GM19397 (cell line): ENCODE results near the gene HOMER3.

Experiments
- ATAC-seq: cut with Tn5 transposase; IDR thresholded peaks from one replicate; pipeline ENCODE4 v1.9.1; 2021; ENCODE audit warnings: mild to moderate bottlenecking, moderate library complexity; ENCODE audit not compliant: unreplicated experiment

The HOMER3 gene

DNA sequence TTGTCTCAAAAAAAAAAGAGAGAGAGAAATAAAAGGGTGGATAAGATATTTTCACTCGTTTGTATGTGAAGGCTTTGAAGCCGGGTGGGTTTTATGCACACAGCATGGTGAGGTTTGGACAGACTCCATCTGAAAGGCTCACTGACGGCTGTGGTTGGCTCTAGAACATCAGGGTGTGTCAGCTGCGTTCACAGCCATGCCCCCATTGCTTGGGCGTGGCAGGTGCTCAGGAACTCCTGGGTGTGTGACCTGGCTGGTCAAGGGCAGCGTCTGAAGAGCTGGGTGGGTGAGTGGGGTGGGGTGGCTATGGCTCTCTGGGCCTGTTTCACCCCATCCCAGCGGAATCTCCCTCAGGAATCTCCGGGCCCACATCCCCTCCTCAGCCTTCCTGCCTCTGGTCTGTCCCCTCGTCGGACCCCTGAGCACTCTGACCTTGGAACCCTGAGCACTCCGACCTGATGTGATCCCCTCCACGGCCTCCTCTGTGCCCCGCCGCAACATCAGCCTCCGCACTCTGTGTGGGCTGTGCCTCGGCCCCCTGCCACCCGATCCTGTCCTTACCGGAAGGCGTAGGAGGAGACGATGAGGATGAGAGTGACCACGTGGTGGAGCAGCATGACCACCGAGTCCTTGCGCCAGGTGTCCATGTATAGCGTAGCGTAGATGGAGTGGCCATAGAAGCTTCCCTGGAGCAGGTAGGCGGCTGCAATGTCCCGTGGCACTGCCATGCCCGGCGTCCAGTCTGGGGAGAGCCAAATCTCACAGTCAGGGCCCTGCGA lies 57.3 kb downstream of the HOMER3 start:
- no peak for ATAC-seq

DNA sequence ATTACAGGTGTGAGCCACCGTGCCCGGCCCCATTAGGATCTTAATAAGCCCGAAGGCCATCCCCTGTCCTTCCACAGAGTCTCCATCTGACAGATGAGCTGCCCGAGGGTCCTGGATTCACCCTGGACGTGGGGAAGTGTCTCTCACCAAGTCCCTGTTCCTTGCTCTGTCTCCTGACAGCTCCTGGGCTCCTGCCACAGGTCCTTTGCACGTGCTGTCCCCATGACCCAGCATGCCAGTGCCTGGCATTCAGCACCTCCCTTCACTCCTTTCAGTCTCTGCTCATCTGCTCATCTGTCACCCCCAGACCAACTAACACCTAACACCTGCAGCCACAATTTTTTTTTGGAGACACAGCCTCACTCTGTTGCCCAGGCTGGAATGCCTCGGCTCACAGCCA lies 59.5 kb downstream of the HOMER3 start:
- no peak for ATAC-seq

DNA sequence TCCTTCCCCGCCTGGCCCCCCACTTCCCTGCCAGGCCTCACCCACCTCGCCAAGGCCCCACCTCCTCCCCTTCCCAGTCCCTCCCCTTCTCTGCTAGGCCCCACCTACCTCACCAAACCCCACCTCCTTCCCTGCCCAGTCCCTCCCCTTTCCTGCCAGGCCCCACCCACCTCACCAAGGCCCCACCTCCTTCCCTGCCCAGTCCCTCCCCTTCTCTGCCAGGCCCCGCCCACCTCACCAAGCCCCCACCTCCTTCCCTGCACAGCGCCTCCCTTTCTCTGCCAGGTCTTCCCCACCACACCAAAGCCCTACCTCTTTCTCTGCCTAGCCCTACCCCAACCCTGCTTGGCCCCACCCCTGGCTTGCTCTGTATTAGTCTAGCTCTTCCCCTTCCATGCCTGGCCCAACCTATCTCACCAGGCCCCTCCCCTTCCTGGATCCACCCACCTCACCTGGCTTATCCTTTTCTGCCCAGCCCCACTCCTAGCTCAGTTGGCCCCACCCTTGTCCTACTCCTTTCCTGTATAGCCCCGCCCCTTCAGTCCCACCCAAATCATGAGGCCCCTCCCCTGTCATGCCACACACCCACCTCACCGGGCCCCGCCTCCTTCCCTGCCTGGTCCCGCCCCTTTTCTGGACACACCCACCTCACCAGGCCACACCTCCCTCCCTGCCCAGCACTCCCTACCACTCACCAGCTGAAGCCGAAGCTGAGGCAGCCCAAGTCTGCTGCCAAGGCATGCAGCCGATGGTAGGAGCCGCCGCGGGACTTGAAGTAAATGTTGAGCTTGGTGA lies 61.2 kb downstream of the HOMER3 start:
- ATAC-seq = no peak
